ENCODE results near the gene TSPAN9. TPM values are rescaled to one million over a fixed set of nuclear protein-coding genes. Genes with fewer than 3 reads are reported as not detected.

The TSPAN9 gene
- polyA plus RNA-seq, 1 experiment, result 67.0 TPM

GRCh38 chr12:3040026-3040656, 37.0 kb upstream of the TSPAN9 start:
- TF ChIP-seq CTCF (IDR thresholded peaks at IDR 0.05; ENCODE audit: insufficient read depth, low read depth, low read length), result no peak
- no peak overlapping the region for H3K4me3 ChIP-seq (ENCODE audit: low read depth, low read length)
- CTCF ChIA-PET, result interaction anchor here (1.8 kb wide), 1 partner anchor 186 kb away, joined by 4 read pairs; no protein-coding TSS in a partner anchor
- POLR2A ChIA-PET, result no interaction called here
- no peak for DNase-seq (ENCODE audit: low read depth)
- no peaks in the 10 kb centered on the region for H3K27me3 ChIP-seq (ENCODE audit: control insufficient read depth, insufficient read depth, low read length)
- H3K36me3 ChIP-seq (ENCODE audit: control insufficient read depth, insufficient read depth, low read length), result peaks cover 15% of the 10 kb centered on the region

GRCh38 chr12:3040663-3041544, 36.3 kb upstream of the TSPAN9 start:
- Histone ChIP-seq H3K27me3 (ENCODE audit: control insufficient read depth, insufficient read depth, low read length) (no peaks in the 10 kb centered on the region), H3K36me3 (ENCODE audit: control insufficient read depth, insufficient read depth, low read length) (peaks cover 15% of the 10 kb centered on the region), H3K4me3 (ENCODE audit: low read depth, low read length) (no peak overlapping the region)
- ChIA-PET POLR2A (no interaction called here), CTCF (interaction anchor here (0.7 to 2.5 kb wide), 14 partner anchors 11 to 257 kb away, joined by 3 to 12 read pairs (median 4); no protein-coding TSS in a partner anchor)
- no peak for DNase-seq (ENCODE audit: low read depth)
- TF ChIP-seq CTCF (IDR thresholded peaks at IDR 0.05; ENCODE audit: insufficient read depth, low read depth, low read length), result no peak

- TF ChIP-seq CTCF (IDR thresholded peaks at IDR 0.05; ENCODE audit: insufficient read depth, low read depth, low read length), result peak; percentile 85
- peaks cover 15% of the 10 kb centered on the region for H3K36me3 ChIP-seq (ENCODE audit: control insufficient read depth, insufficient read depth, low read length)
- no peaks in the 10 kb centered on the region for H3K27me3 ChIP-seq (ENCODE audit: control insufficient read depth, insufficient read depth, low read length)
- DNase-seq (ENCODE audit: low read depth), result no peak
- ChIA-PET POLR2A (no interaction called here), CTCF (interaction anchor here (0.5 to 2.5 kb wide), 26 partner anchors 9 to 955 kb away, joined by 3 to 12 read pairs (median 4); no protein-coding TSS in a partner anchor)
- H3K4me3 ChIP-seq (ENCODE audit: low read depth, low read length), result no peak overlapping the region
These were observed 35.5 kb upstream of the TSPAN9 start for GRCh38 chr12:3041558-3042164.

- TF ChIP-seq CTCF (IDR thresholded peaks at IDR 0.05; ENCODE audit: insufficient read depth, low read depth, low read length), result no peak
- peaks cover 14% of the 10 kb centered on the region for H3K36me3 ChIP-seq (ENCODE audit: control insufficient read depth, insufficient read depth, low read length)
- DNase-seq (ENCODE audit: low read depth), result no peak
- H3K4me3 ChIP-seq (ENCODE audit: low read depth, low read length), result no peak overlapping the region
- no peaks in the 10 kb centered on the region for H3K27me3 ChIP-seq (ENCODE audit: control insufficient read depth, insufficient read depth, low read length)
- POLR2A ChIA-PET, result no interaction called here
- CTCF ChIA-PET, result interaction anchor here (0.6 to 2.5 kb wide), 24 partner anchors 8 to 304 kb away, joined by 3 to 12 read pairs (median 4); no protein-coding TSS in a partner anchor
These were observed 34.8 kb upstream of the TSPAN9 start for GRCh38 chr12:3042394-3042793.

- no peak for TF ChIP-seq CTCF (IDR thresholded peaks at IDR 0.05; ENCODE audit: insufficient read depth, low read depth, low read length)
- no peaks in the 10 kb centered on the region for H3K27me3 ChIP-seq (ENCODE audit: control insufficient read depth, insufficient read depth, low read length)
- ChIA-PET POLR2A (no interaction called here), CTCF (interaction anchor here (1.0 to 2.5 kb wide), 14 partner anchors 9 to 305 kb away, joined by 3 to 12 read pairs (median 4); no protein-coding TSS in a partner anchor)
- no peak for DNase-seq (ENCODE audit: low read depth)
- H3K36me3 ChIP-seq (ENCODE audit: control insufficient read depth, insufficient read depth, low read length), result peaks cover 13% of the 10 kb centered on the region
- no peak overlapping the region for H3K4me3 ChIP-seq (ENCODE audit: low read depth, low read length)
These were observed 34.4 kb upstream of the TSPAN9 start for GRCh38 chr12:3042826-3043225.
